ENCODE data around the gene OR8D2. TPM values are rescaled to one million over a fixed set of nuclear protein-coding genes. Genes with fewer than 3 reads are reported as not detected.

OR8D2 gene
- total RNA-seq, 1 donor from 2014 or later: not detected

- Mint-ChIP-seq H3K4me1 (ENCODE audit: low read depth, unreplicated experiment) (no peaks in the 10 kb centered on the region), H3K4me3 (ENCODE audit: unreplicated experiment) (no peak overlapping the region), H3K27me3 (ENCODE audit: unreplicated experiment) (no peaks in the 10 kb centered on the region), H3K27ac (ENCODE audit: unreplicated experiment) (no peak overlapping the region), H3K9me3 (ENCODE audit: unreplicated experiment) (peaks cover 1% of the 10 kb centered on the region), H3K36me3 (ENCODE audit: unreplicated experiment) (no peaks in the 10 kb centered on the region)
- no peak for DNase-seq
- TF ChIP-seq CTCF (IDR thresholded peaks at IDR 0.05; ENCODE audit: partially characterized antibody, unreplicated experiment): no peak
Measured at GRCh38 chr11:124296016-124296415, 24.0 kb downstream of the OR8D2 start.

GRCh38 chr11:124294687-124295086 lies 25.3 kb downstream of the OR8D2 start:
- no peaks in the 10 kb centered on the region for H3K4me1 Mint-ChIP-seq (ENCODE audit: low read depth, unreplicated experiment)
- no peaks in the 10 kb centered on the region for H3K36me3 Mint-ChIP-seq (ENCODE audit: unreplicated experiment)
- no peak overlapping the region for H3K27ac Mint-ChIP-seq (ENCODE audit: unreplicated experiment)
- DNase-seq: no peak
- H3K9me3 Mint-ChIP-seq (ENCODE audit: unreplicated experiment): peaks cover 1% of the 10 kb centered on the region
- H3K27me3 Mint-ChIP-seq (ENCODE audit: unreplicated experiment): no peaks in the 10 kb centered on the region
- H3K4me3 Mint-ChIP-seq (ENCODE audit: unreplicated experiment): no peak overlapping the region
- TF ChIP-seq CTCF (IDR thresholded peaks at IDR 0.05; ENCODE audit: partially characterized antibody, unreplicated experiment): no peak

- H3K4me1 Mint-ChIP-seq (ENCODE audit: low read depth, unreplicated experiment): no peaks in the 10 kb centered on the region
- TF ChIP-seq CTCF (IDR thresholded peaks at IDR 0.05; ENCODE audit: partially characterized antibody, unreplicated experiment): no peak
- no peaks in the 10 kb centered on the region for H3K27me3 Mint-ChIP-seq (ENCODE audit: unreplicated experiment)
- DNase-seq: no peak
- peaks cover 12% of the 10 kb centered on the region for H3K9me3 Mint-ChIP-seq (ENCODE audit: unreplicated experiment)
- H3K4me3 Mint-ChIP-seq (ENCODE audit: unreplicated experiment): no peak overlapping the region
- H3K27ac Mint-ChIP-seq (ENCODE audit: unreplicated experiment): no peak overlapping the region
- H3K36me3 Mint-ChIP-seq (ENCODE audit: unreplicated experiment): no peaks in the 10 kb centered on the region
Measured at GRCh38 chr11:124285610-124286344, 34.2 kb downstream of the OR8D2 start.

- no peak for TF ChIP-seq CTCF (IDR thresholded peaks at IDR 0.05; ENCODE audit: partially characterized antibody, unreplicated experiment)
- no peaks in the 10 kb centered on the region for H3K4me1 Mint-ChIP-seq (ENCODE audit: low read depth, unreplicated experiment)
- peaks cover 4% of the 10 kb centered on the region for H3K9me3 Mint-ChIP-seq (ENCODE audit: unreplicated experiment)
- no peak for DNase-seq
- H3K4me3 Mint-ChIP-seq (ENCODE audit: unreplicated experiment): no peak overlapping the region
- H3K27ac Mint-ChIP-seq (ENCODE audit: unreplicated experiment): no peak overlapping the region
- H3K27me3 Mint-ChIP-seq (ENCODE audit: unreplicated experiment): peaks cover 3% of the 10 kb centered on the region
- H3K36me3 Mint-ChIP-seq (ENCODE audit: unreplicated experiment): no peaks in the 10 kb centered on the region
Measured at GRCh38 chr11:124278261-124278660, 41.7 kb downstream of the OR8D2 start.

GRCh38 chr11:124277804-124278203 lies 42.2 kb downstream of the OR8D2 start:
- DNase-seq: no peak
- Mint-ChIP-seq H3K27me3 (ENCODE audit: unreplicated experiment) (peaks cover 3% of the 10 kb centered on the region), H3K9me3 (ENCODE audit: unreplicated experiment) (peaks cover 2% of the 10 kb centered on the region), H3K36me3 (ENCODE audit: unreplicated experiment) (no peaks in the 10 kb centered on the region), H3K27ac (ENCODE audit: unreplicated experiment) (no peak overlapping the region), H3K4me3 (ENCODE audit: unreplicated experiment) (no peak overlapping the region), H3K4me1 (ENCODE audit: low read depth, unreplicated experiment) (no peaks in the 10 kb centered on the region)
- no peak for TF ChIP-seq CTCF (IDR thresholded peaks at IDR 0.05; ENCODE audit: partially characterized antibody, unreplicated experiment)
